Measurements from ENCODE around the gene PPIA. TPM values are rescaled to one million over a fixed set of nuclear protein-coding genes. Genes with fewer than 3 reads are reported as not detected.
"Not testable (repeated sequence)": the region's sequence is repeated elsewhere in the genome, so short reads cannot be mapped to it uniquely, and the experiment has no call there.

Gene PPIA
- total RNA-seq, 1 experiment from 2014 or later: 5,336 TPM

GRCh38 chr7:44819292-44819691, 22.8 kb downstream of the PPIA start:
- no peak for DNase-seq (ENCODE audit: low read depth)

- DNase-seq (ENCODE audit: low read depth): no peak
Observed at GRCh38 chr7:44823255-44823781, 26.8 kb downstream of the PPIA start.

GRCh38 chr7:44824894-44825526, 28.5 kb downstream of the PPIA start:
- DNase-seq (ENCODE audit: low read depth): no peak

- DNase-seq (ENCODE audit: low read depth): no peak
Observed at GRCh38 chr7:44827567-44827966, 31.1 kb downstream of the PPIA start.

- no peak for DNase-seq (ENCODE audit: low read depth)
Observed at GRCh38 chr7:44838751-44839150, 42.3 kb downstream of the PPIA start.

GRCh38 chr7:44842675-44843074, 46.2 kb downstream of the PPIA start:
- not testable (repeated sequence) for DNase-seq (ENCODE audit: low read depth)

- not testable (repeated sequence) for DNase-seq (ENCODE audit: low read depth)
Observed at GRCh38 chr7:44843440-44843839, 47.0 kb downstream of the PPIA start.

- no peak for DNase-seq (ENCODE audit: low read depth)
Observed at GRCh38 chr7:44845451-44845850, 49.0 kb downstream of the PPIA start.

GRCh38 chr7:44846390-44846789, 49.9 kb downstream of the PPIA start:
- DNase-seq (ENCODE audit: low read depth): not testable (repeated sequence)

GRCh38 chr7:44846816-44847508, 50.5 kb downstream of the PPIA start:
- no peak for DNase-seq (ENCODE audit: low read depth)

GRCh38 chr7:44847509-44847919, 51.0 kb downstream of the PPIA start:
- peak; percentile 85 for DNase-seq (ENCODE audit: low read depth)

GRCh38 chr7:44847920-44848634, 51.6 kb downstream of the PPIA start, which contains the start of gene H2AZ2:
Gene H2AZ2 (minus strand): TSS chr7:44848087. CDS start chr7:44847971, 116 bp downstream.
- peak; percentile 100 for DNase-seq (ENCODE audit: low read depth)

- no peak for DNase-seq (ENCODE audit: low read depth)
Observed at GRCh38 chr7:44849259-44849884, 52.9 kb downstream of the PPIA start.

- DNase-seq (ENCODE audit: low read depth): no peak
Observed at GRCh38 chr7:44849885-44850544, 53.5 kb downstream of the PPIA start.

- no peak for DNase-seq (ENCODE audit: low read depth)
Observed at GRCh38 chr7:44852590-44852989, 56.1 kb downstream of the PPIA start.

Other genes starting within 250 kb of the PPIA start
- gene DDX56, start 222.8 kb upstream of the PPIA start, total RNA-seq (2014; rRNA removed; shearing (Covaris generic)): 159 and 169 TPM in 2 replicates
- gene TMED4, start 214.4 kb upstream of the PPIA start, total RNA-seq (2014; rRNA removed; shearing (Covaris generic)): 71.4 and 76.8 TPM in 2 replicates
- gene OGDH, start 190.1 kb upstream of the PPIA start, total RNA-seq (2014; rRNA removed; shearing (Covaris generic)): 41.8 and 41.9 TPM in 2 replicates
- gene ZMIZ2, start 47.8 kb upstream of the PPIA start, total RNA-seq (2014; rRNA removed; shearing (Covaris generic)): 11.9 and 17.8 TPM in 2 replicates
- gene H2AZ2, start 51.4 kb downstream of the PPIA start, total RNA-seq (2014; rRNA removed; shearing (Covaris generic)): 362 and 397 TPM in 2 replicates
- gene PURB, start 88.8 kb downstream of the PPIA start, total RNA-seq (2014; rRNA removed; shearing (Covaris generic)): 12.8 and 20.2 TPM in 2 replicates
- gene MYO1G, start 182.3 kb downstream of the PPIA start, total RNA-seq (2014; rRNA removed; shearing (Covaris generic)): 0.10 TPM in 1 of 2 replicates, not detected in the other
- 41.7 and 48.6 TPM in 2 replicates for gene CCM2, start 203.5 kb downstream of the PPIA start, total RNA-seq (2014; rRNA removed; shearing (Covaris generic))